GM21825 (cell line): ENCODE measurements around the gene KDM1B.
"Not testable (repeated sequence)": the region's sequence is repeated elsewhere in the genome, so short reads cannot be mapped to it uniquely, and the experiment has no call there.

Experiments
- ATAC-seq: cut with Tn5 transposase; IDR thresholded peaks from one replicate; pipeline ENCODE4 v1.9.1; 2021; ENCODE audit warnings: mild to moderate bottlenecking, moderate library complexity; ENCODE audit not compliant: unreplicated experiment

KDM1B gene

DNA sequence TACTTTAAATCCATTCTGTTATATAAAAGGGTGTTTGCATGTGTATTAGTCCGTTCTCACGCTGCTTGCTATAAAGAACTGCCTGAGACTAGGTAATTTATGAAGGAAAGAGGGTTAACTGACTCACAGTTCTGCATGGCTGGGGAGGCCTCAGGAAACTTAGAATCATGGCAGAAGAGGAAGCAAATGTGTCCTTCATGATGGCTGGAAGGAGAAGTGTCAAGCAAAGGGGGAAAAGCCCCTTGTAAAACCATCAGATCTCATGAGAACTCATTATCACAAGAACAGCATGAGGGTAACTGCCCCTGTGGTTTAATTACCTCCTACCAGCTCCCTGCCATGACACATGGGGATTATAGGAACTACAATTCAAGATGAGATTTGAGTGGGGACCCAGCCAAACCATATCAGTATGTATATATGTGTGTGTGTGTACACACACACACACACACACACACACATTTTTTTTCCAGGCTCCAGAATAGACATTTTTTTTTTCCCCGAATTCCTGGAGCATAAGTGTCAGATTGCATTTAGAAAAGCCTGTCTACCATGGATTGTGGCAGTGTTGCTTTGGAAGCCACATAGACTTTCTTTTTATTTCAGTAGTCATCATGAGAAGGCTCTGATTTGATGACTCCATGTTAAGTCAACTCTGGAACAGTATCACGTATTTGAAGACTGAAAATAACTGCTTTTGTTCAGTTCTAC, 31.5 kb downstream of the KDM1B start:
- no peak for ATAC-seq

DNA sequence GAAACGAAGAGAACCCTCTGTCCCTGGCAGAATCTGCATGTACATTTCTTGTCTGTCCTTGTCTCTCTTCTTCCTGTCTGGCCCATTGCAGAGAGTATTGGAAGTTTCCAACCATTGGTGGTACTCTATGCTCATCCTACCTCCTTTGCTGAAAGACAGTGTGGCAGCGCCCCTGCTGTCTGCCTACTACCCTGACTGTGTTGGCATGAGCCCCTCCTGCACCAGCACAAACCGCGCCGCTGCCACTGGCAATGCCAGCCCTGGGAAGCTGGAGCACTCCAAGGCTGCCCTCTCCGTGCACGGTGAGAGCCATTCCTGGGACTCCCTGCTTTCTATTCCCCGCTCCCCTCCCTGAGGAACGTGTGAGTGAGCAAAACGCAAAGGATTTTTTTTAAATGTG, 32.5 kb downstream of the KDM1B start:
- ATAC-seq = no peak

DNA sequence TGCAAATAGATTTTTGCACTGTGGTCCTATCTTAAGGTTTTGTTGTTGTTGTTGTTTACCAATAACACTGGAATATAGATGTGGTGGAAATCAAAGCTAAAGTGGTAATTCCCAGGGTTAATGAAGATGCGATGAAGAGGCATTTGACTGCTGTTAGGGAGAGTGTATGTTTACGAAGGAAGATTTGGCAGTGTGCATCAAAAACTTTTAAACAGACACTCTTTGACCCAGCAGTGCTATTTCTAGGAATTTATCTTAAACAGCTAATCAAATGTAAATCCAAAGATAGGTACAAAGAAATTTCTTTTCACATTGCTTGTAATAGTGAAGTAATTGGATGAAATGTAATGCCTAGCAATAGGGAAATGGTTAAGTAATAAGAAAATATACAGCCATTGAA, 34.0 kb downstream of the KDM1B start:
- ATAC-seq = no peak

DNA sequence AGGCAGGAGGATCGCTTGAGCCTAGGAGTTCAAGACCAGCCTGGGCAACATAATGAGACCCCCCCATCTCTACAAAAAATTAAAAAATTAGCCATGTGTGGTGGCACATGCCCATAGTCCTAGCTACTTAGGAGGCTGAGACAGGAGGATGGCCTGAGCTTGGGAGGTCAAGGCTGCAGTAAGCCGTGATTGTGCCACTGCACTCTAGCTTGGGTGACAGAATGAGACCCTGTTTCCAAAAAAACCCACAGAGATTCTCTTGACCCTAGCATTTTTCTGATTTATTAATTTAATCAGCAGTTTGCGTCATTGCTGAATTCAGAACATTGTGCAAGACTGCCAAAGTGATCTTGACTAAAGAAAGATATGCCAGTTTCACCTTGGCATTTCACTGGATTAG, 36.8 kb downstream of the KDM1B start:
- no peak for ATAC-seq

DNA sequence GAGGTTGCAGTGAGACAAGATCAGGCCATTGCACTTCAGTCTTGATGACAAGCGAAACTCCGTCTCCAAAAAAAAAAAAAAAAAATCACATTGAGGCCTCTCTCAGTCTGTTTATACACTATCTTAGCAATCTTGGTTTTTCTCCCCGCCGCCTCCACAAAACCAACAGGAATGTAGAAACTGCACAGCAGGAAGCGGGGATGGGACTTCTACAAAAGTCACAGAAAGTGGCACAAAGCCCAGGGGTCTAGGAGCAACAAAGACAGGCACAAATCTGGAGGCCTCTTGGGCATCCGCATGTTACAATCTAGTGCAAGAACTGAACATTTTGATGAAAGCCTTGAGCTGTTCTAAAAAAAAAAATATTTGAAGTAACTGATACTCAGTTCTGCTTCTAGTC, 48.6 kb downstream of the KDM1B start:
- no peak for ATAC-seq

DNA sequence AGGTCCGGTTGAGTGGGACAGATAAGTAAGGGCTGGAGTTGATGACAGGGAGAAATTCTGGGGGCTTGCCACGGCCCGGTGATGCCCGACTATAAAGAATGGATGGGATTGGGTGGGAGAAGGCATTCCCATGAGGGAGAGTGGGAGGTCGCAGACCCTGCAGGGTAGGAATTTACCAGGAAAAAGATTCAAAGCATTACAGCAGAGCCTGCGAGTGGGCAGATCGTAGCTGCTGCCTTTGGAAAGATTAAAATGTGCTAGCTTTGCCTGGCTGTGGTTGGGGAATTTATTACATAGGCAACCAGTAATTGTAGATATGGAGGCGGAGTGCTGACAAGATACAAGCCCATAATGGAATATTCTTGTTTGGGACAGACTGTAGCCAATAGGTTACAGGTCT, 49.5 kb downstream of the KDM1B start:
- ATAC-seq = no peak

DNA sequence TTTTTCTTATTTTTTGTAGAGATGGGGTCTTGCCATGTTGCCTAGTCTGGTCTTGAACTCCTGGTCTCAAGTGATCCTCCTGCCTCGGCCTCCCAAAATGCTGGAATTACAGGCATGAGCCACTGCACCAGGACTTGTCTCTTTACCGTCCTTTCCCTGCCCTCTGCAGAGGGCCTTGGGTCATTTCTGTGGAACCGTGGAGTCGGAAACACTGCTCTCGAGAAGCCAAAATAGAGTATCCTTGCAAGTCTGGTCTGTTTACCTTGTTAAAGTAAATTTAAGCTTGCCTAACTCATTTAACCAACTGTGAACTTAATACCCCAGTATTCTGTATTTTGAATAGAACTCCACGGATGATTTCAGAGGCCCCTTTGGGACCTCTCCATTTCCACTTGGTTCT, 51.4 kb downstream of the KDM1B start:
- no peak for ATAC-seq

DNA sequence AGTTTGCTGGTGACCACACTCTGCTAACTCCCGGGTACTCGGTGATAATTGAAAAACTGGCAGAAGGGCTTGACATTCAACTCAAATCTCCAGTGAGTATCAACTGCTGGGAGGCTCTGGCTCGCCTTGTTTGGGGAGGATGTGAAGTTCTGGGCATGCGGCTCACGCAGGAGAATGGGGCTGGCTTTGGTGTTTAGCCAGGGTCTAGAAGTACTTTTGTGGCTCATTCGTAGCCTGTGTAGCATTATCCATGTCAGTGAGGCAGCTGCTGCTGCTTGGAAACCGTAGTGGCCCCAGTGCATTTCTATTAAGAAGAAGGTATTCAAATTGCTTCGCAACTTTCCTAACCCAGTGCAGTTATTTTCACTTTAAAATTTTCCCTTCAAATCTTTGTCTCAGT, 52.2 kb downstream of the KDM1B start:
- no peak for ATAC-seq

DNA sequence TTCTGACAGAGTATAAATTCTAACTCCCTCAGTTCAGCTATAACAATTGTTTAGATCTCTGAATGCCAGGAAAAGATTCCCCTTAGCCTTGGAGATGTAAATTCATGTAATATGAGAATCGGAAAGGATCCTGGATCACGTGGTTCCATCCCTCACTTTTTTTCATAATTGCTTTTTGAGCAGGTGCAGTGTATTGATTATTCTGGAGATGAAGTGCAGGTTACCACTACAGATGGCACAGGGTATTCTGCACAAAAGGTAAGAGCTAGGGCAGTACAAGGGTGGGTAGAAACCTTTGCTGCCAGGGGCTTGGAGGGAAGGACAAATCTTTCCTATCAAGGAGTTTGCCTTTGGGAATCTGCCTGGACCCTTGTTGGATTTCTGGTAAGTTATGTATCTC, 52.7 kb downstream of the KDM1B start:
- no peak for ATAC-seq

DNA sequence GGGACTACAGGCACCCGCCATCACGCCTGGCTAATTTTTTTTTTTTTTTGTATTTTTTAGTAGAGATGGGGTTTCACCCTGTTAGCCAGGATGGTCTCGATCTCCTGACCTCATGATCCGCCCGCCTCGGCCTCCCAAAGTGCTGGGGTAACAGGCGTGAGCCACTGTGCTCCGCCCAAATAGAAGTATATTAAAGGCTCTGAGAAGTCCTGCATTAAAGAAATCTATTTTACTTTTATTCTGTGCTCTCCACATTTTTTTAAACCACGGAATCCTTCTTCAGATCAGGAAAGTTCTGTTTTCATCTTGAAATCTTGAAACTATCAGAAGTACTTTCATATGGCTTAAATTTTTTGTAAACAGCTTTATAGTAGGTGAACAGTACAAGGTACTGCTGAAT, 53.6 kb downstream of the KDM1B start:
- ATAC-seq = not testable (repeated sequence)

DNA sequence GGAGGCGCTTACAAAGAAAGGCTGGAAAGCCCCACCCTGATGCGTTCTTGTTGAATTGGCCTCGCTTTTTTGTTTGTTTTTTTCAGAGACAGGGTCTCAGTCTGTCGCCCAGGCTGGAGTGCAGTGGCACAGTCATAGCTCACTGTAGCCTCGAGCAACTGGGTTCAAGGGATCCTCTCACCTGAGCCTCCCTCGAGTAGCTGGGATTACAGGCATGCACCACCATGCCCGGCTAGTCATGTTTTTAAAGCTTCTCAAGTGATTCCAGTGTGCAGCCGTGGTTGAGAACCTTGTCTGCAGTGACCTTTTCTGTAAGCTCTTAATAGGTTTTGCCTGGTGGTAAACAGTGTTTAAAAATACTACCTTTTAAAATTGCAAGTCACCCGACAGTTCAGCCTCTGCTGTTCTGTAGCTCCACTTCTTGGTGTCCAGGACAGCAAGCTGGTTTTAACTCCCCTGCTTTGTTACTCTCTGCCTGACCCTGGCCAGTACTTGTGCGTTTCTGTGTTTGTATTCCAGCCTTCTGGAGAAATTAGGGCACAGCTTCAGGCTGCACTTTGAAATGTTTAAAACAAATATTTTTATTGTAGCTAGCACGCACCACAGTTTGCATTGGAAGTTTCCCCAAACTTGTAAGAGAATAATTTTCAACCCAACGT, 54.4 kb downstream of the KDM1B start:
- no peak for ATAC-seq

DNA sequence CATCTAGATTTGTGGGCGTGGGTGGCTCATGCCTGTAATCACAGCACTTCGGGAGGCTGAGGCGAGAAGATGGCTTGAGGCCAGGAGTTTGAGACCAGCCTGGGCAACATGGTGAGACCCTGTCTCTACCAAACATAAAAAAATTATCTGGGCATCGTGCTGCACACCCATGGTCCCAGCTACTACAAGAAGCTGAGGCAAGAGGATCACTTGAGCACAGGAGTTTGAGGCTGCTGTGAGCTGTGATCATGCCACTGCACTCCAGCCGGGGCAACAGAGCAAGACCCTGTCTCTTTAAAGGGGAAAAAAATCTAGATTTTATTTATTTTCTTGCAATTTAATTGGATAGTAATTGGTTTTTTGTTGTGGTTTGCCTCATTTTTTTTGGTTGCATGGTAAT, 55.5 kb downstream of the KDM1B start:
- no peak for ATAC-seq

DNA sequence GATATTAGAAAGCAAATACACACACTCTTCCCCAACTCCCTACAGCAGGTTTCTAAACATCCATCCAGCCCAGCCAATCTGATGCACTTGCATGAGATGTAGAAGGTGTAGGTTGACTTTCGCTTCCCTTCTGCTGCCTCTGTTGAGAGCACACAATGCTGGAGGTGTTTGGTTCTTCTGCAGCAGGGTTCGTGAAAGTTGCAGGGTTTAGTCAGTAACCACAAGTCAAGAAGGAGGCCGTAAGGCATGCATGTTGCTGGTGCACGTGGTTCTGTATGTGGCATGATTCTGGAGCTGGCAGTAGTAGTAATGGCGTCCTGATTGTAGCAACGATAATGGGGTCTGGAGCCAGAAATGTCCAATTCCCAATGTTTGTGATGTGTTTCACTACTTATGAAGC, 56.1 kb downstream of the KDM1B start:
- ATAC-seq = peak; percentile 92

DNA sequence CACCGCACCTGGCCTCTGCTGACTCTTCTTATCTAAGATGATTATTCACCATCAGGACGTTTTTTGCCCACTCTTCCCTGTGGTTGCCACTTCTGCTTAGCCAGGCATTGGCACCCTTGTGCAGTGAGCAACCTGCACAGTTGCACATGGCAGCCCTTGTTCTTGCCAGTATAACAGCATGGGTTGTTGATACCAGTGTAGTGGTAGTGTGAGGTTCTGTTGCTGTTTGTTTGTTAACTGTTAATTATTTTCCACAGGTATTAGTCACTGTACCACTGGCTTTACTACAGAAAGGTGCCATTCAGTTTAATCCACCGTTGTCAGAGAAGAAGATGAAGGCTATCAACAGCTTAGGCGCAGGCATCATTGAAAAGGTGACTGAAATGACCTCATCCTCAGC, 57.0 kb downstream of the KDM1B start:
- ATAC-seq = no peak

DNA sequence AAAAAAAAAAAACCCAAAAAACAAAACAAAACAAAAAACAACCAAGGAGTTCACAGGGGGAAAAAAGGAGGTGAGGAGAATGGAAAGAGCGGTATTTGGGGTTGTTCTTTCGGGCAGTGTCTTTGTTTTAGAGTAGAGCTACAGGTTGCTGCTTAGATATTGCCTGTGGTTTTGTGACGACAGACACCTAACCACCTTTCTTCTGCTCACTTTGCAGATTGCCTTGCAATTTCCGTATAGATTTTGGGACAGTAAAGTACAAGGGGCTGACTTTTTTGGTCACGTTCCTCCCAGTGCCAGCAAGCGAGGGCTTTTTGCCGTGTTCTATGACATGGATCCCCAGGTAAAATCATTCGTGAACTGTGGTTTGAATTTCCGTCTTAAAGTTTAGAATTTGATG, 58.2 kb downstream of the KDM1B start:
- no peak for ATAC-seq

DNA sequence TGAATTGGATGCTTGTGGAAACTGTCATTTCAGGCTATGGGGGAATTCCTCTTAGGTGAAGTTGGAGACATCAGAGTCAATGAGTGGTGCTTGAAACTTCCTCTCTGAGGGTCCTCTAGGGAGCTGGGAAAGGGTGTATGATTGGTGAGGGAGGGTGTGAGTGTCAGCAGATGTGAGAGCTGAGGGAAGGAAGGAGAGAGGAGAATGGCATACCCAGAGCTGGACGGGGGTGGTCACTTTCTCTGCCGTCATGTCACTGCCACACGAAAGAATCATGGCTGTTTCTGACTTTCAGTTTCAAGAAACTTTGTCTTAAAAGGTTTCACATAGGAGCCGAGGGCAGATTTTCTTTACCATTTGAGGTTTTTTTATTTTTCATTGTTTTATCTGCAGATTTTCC, 58.8 kb downstream of the KDM1B start:
- peak; percentile 38 for ATAC-seq

DNA sequence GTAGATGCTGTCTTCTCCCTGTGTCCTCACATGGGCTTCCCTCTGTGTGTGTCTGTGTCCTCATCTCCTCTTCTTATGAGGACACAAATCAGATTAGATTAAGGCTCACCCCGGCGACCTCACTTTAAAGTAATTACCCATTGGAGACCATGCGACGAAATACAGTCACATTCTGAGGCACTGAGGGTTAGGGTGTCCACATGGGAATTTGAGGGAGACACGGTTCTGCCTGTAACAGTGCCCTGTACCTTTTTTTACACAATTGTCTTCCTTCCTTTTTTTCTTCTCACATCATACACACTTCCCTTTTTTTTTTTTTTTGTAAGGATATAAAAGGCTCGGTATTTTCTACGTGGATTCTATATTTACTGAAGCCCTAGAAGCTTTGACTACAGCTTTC, 60.2 kb downstream of the KDM1B start:
- ATAC-seq = no peak

DNA sequence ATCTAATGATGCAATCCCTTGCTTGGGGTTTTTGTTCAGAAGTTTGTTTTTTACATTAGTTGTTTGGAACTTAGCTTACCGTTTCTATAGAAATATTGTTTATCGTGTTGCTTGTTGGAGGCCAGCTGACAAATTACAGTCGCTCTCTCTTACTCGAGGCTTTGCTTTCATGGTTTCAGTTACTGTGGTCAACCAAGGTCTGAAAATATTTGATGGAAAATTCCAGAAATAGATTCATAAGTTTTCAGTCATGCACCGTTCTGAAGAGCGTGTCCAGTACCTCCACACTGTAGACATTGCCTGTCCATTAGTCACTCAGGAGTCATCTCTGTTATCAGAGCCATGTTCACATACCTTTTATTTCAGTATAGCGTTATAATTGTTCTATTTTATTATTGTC, 61.2 kb downstream of the KDM1B start:
- no peak for ATAC-seq

DNA sequence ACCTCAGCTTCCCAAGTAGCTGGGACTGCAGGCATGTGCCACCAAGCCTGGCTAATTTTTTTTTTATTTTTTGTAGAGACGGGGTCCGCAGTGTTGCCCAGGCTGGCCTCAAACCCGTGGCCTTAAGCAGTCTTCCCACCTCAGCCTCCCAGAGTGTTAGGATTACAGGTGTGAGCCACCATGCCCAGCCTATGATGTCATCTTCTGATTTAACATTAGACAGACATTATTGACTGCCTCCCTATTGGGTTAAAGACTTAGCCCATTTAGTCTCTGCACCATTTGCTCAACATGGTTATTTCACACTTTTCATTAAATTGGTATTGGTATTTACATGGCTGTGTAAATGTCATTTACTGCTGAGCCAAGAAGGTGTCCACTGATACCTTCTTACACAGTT, 63.0 kb downstream of the KDM1B start:
- no peak for ATAC-seq

DNA sequence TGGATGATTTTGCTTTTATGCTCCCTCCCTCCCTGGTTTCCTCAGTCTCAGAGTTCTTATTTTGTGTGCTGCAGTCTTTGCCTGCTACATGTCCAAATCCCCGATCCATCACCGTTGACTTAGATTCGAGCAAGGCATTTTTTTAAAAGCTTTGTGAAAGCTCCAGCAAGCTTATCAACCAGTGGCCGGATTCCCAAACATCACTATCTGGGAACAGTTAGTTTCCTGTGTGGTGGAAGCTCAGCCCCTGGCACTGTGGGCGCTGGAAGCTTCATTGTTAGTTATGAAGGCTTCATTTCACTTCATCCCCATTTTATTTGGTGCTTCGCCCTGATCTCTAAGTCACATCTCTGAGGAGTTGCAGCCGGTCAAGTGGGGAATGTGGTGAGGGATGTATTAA, 64.4 kb downstream of the KDM1B start:
- ATAC-seq = no peak

DNA sequence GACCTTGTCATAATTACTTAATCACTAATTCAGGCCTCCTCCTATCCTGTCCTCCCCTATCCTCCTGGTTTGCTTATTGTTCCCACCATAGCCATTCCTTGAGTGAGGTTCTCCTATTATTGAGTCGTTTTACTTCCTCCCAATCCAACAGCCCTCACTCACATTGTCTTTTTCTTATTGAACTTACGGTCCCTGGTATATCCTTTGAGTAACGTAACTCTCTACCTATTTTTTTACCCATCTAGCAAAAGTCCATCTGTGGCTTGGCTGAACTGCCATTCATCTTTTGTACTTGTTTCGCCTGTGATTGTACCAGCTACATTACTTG, 66.0 kb downstream of the KDM1B start:
- ATAC-seq = no peak

DNA sequence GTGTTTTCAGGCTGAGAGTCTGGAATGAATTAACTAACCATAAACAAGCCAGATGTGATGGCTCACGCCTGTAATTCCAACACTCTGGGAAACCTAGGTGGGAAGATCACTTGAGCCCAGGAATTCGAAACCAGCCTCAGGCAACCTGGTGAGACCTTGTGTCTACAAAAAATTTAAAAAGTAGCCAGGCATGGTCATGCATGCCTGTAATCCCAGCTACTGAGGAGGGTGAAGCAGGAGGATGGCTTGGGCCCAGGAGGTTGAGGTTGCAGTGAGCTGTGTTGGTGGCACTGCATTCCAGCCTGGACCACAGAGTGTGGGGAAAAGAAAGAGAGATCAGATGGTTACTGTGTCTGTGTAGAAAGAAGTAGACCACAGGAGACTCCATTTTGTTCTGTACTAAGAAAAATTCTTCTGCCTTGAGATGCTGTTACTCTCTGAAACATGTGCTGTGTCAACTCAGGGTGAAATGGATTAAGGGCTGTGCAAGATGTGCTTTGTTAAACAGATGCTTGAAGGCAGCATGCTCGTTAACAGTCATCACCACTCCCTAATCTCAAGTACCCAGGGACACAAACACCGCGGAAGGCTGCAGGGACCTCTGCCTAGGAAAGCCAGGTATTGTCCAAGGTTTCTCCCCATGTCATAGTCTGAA, 71.4 kb downstream of the KDM1B start:
- ATAC-seq = not testable (repeated sequence)

DNA sequence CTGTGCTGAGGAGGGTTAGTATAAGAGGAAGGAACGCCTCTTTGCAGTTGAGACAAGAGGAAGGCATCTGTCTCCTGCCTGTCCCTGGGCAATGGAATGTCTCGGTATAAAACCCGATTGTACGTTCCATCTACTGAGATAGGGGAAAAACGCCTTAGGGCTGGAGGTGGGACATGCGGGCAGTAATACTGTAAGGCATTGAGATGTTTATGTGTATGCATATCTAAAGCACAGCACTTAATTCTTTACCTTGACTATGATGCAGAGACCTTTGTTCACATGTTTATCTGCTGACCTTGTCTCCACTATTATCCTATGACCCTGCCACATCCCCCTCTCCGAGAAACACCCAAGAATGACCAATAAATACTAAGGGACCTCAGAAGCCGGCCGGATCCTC, 71.9 kb downstream of the KDM1B start:
- not testable (repeated sequence) for ATAC-seq
